HG02588 (cell line): ENCODE data around the gene STIL.
"Not testable (repeated sequence)": the region's sequence is repeated elsewhere in the genome, so short reads cannot be mapped to it uniquely, and the experiment has no call there.

Experiments used
- ATAC-seq: cut with Tn5 transposase; IDR thresholded peaks from one replicate; pipeline ENCODE4 v1.9.1; 2021; ENCODE audit warnings: mild to moderate bottlenecking, moderate library complexity; ENCODE audit not compliant: unreplicated experiment

Gene STIL

DNA sequence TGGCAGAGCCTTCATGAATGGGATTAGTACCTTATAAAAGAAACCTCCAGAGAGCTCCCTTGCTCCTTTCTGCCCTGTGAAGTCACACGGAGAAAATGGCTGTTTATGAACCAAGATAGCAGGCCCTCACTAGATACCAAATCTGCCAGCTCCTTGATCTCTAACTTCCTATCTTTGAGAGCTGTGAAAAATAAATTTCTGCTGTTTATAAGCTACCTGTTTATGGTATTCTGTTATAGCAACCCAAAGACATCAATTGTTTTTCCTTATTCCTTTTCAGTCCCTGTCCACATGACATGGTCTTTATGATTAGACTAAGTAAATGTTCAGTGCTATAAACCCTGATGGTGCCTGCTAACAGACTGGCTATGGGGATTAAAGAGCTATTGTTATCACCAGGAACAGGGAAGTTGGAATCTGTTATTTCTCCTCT is 9.7 kb upstream of the STIL start:
- ATAC-seq = no peak

DNA sequence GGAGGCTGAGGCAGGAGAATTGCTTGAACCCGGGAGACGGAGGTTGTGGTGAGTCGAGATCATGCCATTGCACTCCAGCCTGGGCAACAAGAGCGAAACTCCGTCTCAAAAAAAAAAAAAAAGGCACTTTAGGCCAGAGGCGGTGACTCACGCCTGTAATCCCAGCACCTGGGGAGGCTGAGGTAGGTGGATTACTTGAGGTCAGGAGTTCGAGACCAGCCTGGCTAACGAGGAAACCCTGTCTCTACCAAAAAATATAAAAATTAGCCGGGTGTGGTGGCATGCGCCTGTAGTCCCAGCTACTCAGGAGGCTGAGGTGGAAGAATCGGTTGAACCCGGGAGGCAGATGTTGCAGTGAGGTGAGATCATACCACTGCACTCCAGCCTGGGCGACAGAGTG is 6.0 kb upstream of the STIL start:
- not testable (repeated sequence) for ATAC-seq

DNA sequence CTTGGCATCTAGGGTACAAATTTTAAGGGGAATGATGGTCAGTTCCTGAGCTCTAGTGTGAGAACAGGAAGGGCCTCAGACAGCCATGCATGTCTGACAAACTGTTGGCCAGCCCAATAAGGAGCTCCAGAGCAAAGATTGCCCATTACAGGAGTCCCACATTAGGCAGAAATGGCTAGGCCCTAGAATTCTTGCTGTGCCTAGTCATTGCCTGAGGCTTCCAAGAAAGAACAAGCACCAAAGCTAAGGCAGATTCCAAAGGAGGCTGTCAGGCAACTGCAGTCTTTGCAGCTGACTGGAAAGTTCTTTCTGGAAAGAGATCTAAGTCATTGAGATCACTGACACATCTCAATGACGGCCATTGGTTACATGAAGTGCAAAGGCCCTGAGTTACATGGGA is 3.9 kb upstream of the STIL start:
- ATAC-seq = no peak

DNA sequence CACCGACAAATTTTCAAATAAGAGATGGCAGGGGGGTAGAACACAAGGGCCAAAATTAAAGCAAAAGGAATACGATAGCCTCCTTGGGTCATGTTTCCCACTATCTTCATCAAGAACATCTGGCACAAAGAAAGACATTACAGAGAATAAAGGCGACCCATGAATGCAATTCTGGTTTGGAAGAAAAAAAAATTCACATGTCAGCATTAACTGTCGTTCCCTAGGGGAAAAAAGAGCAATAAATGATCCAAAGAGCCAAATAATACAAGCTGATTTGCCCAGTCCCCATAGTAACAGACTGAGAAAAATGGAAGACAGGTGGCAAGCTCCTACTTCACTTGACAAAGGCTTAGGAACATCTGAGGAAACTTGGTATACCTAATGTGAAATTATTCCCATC is 4.5 kb downstream of the STIL start:
- ATAC-seq = no peak

DNA sequence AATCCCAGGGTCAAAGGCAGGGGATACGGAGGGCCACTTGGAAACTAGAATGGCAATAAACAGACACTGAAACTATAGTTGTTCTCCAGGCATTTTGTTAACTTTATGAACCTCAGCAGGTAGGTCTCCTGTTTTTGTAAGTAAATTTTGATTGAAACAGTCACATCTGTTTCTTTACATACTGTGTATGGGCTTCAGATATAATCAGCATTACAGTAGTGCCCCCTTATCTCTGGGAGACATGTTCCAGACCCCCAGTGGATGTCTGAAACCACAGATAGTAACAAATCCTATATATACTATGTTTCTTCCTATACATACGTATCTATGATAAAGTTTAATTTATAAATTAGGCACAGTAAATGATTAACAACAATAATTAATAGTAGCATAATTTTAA is 11.5 kb downstream of the STIL start:
- ATAC-seq = no peak

DNA sequence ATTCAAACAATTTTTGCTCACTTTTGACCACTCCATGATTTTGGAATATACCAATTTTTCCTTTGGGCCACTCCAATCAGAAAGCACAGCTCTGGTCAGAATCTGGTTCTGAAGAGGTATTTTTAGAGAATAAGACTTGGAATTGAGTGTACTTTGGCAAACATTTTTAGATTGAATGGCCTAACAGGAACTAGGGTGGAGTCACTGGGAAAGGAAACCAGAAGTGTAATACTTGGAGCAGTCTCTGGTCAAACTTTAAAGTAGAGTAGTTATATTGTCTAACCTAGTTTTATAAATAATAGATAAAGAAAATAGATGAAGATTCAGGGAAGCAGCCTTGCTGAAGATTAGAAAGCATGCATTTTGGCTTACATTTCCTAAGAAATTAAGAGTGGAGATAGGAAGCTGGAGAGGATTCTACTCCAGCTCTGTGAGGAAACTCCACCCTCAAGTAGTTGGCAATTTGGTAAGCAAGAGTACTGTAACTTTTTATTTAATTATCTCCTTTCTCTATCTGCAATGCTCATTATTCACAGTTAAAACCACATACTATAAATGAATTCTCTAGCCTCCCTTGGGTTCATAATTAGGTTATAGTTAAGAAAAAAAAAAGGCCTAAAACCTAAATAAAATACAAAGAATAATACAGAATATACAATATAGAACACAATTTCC is 15.8 kb downstream of the STIL start:
- ATAC-seq = no peak

DNA sequence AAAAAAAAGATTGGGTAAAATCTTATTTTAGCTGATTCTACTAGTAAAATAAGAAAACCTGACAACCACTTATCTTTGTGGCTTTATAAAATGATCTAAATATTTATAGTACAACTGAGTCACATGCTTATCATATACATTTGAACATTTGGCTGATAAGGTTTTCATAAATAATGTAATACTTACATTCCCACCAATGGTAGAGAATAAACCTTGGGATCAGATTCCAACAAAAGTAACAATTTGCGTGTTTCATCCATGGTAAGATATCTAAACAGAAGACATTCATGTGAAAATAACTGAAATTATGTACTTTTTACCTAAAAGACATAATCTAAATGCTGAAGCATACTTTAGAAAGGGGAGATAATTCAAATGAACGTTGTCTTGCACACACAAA is 18.4 kb downstream of the STIL start:
- no peak for ATAC-seq

DNA sequence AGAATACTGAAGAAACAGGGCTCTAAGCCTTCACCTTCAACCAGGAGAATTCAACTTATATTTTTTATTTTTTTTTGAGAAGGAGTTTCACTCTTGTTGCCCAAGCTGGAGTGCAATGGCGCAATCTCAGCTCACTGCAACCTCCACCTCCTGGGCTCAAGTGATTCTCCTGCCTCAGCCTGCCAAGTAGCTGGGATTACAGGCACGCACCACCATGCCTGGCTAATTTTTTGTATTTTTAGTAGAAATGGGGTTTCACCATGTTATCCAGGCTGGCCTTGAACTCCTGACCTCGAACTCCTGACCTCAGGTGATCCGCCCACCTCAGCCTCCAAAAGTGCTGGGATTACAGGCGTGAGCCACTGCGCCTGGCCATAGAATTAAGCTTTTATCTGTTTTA is 19.1 kb downstream of the STIL start:
- not testable (repeated sequence) for ATAC-seq

DNA sequence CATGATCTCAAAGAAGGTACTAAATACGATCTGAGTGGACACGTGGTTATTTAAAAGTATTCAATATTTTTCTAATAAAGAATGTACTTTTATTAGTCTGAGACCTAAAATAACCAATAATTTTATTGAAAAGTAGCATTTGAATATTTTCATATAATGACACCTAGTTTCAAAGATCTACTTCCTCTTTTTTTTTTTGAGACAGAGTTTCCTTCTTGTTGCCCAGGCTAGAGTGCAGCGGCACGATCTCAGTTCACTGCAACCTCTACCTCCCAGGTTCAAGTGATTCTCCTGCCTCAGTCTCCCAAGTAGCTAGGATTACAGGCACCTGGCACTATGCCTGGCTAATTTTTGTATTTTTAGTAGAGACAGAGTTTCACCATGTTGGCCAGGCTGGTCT is 25.8 kb downstream of the STIL start:
- not testable (repeated sequence) for ATAC-seq

DNA sequence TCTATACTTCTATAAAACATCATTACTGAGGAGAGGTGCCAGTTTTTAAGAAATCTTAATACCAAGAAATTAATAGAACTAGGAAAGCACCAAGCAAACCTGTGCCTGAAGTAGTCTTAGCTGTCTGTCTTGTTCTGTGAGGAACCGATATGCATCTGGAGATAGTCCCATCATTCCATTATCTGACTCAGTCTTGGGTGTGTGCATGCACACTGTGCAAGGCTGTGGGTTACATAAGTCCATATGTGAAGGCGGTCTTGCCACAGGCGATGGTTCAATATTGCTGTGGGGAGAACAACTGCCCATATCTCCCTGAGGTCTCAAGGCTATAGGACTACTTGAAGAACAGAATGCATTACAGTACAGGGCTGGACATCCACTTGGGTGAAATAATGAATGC is 33.8 kb downstream of the STIL start:
- ATAC-seq = no peak

DNA sequence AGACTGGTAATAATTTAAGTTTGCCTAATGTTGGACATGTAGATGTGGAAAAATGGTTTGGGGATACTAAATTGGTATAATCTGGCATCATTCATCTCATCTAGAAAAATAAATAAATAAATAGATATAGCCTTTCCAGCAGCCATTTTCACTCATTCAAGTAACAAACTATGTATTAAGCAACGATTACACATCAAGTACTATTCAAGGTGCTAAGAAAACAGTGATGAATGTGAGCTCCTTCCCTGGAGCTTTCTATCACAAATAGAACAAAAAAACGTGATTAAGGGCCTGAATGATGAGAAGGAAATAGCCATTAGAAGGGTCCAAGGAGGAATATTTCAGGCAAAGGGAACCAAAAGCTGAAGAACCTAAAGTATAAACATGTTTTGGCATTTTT is 37.1 kb downstream of the STIL start:
- ATAC-seq = no peak

DNA sequence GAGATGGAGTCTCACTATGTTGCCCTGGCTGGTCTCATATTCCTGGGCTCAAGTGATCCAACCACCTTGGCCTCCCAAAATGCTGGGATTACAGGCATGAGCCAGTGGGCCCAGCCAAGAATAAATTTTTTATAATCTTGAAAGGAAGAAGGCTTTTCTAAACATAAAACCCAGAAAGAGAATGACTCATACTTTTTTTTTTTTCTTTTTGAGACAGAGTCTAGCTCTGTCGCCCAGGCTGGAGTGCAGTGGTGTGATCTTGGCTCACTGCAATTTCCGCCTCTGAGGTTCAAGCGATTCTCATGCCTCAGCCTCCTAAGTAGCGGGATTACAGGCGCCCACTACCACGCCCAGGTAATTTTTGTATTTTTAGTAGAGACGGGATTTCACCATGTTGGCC is 38.1 kb downstream of the STIL start:
- ATAC-seq = not testable (repeated sequence)

DNA sequence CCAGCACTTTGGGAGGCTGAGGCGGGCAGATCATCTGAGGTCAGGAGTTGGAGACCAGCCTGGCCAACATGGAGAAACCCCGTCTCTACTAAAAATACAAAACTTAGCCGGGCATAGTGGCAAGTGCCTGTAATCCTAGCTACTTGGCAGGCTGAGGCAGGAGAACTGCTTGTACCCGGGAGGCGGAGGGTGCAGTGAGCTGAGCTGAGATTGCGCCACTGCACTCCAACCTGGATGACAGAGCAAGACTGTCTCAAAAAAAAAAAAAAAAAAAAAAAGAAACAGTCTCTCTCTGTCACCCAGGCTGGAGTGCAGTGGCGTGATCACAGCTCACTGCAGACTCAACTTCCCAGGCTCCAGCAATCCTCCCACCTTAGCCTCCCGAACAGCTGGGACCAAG is 48.4 kb downstream of the STIL start:
- ATAC-seq = not testable (repeated sequence)

DNA sequence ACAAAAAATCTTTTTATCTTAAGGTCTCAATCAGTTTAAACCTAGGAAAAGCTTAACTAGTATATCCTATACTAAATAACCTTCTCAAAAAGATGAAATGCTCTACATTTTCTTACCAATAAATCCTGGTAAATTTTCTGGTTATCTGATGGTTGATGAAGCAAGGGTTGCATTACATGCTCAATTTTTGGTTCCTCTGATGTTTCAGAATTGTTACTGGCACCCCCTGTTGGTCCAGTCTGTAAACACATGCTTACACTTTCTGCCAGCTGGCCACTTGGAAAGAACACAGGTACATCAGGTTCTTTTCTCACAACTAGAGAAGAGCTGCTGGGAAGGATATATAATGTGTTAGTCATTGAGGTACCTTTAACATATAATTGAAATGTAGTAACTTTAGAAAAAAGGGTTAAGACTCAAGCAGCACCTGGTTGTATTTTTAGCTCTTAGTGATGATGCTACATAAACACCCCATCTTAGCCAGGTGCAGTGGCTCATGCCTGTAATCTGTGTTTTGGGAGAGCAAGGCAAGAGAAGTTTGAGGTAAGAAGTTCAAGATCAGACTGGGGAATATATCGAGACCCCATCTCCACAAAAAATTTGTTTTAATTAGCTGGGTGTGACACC is 51.0 kb downstream of the STIL start:
- ATAC-seq = no peak

DNA sequence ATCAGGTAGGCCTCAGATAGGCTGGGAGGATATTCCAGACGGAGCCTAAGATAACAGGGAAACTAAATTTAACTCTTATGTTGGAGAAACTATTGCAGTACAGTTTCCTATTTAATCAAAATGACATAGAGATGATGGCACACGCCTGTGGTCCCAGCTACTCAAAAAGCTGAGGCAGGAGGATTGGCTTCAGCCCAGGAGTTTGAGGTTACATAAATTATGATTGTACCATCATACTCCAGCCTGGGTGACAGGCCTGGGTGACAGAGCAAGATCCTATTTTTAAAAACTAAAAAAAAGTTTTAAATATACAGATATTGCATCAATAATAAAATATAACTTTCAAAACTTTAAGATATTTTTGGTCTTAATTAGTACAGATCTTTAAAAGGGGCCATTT is 56.7 kb downstream of the STIL start:
- no peak for ATAC-seq

DNA sequence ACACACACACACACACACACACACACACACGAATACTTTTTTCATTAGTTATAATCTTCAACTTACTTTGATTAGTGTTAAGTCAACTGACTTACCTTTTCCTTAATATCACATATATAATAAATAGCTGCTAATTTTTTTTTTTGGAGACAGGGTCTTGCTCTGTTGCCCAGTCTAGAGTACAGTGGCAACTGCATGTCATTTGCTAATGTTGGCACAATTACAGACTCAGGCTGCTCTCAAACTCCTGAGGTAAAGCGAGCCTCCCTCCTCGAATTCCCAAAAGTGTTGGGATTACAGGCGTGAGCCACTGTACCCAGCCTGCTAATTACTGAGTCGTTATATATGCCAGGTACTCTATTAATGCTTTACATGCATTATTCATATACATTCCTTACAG is 61.2 kb downstream of the STIL start:
- no peak for ATAC-seq

DNA sequence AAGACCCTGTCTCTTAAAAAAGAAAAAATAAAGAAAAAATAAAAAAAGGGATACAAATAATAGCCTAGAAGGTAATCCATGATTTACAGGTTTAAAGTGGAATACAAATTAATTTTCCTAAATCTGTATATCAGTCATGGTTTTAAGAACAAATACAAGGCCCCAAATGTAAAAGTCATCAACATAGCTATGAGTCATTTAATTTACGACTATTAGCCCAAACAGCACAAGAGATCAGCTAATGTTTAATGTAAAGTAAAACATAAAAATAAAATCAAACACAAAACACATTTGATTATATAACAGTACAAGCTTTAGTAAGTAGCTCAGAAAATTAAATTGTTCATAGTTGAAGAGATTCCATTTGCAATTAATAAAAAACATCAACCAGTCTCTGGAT is 61.6 kb downstream of the STIL start:
- ATAC-seq = no peak

DNA sequence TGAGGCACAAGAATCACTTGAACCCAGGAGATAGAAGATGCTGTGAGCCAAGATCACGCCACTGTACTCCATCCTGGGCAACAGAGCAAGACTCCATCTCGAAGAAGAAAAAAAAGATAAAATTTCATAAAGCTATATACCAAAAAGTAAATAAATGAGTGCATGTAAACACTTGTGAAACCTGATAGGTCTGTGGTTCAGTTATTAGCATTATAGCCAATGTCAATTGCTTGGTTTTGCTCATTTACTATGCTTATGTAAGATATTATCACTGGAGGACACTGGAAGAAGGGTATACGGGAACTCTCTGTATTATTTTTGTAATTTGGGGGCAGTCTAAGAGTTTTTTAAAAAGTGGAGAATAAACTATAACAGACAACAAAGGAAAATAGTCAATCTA is 64.2 kb downstream of the STIL start:
- no peak for ATAC-seq

DNA sequence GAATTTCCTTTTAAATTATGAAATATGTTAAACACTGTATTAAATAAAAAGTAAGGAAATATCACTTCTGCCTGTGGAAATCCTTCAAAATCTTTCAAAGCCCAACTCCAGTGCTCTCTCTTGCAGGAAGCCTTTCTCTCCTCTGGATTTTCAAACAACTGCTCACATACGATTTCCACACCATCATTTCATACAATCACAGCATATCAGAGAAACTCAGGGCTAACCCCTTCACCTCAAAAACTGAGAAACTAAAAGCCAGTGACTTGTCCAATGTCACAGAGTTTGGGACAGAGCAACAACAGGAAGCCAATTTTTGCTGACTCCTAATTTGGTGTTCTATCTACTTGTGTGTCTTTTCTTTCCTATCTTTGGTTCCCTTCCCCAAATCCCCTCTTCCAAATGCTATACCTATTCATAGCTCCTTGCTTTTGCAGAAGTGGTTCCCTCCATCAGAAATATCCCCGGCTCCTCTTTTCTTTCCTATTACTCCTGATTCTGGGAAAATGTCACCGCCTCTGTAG is 69.5 kb downstream of the STIL start:
- no peak for ATAC-seq

DNA sequence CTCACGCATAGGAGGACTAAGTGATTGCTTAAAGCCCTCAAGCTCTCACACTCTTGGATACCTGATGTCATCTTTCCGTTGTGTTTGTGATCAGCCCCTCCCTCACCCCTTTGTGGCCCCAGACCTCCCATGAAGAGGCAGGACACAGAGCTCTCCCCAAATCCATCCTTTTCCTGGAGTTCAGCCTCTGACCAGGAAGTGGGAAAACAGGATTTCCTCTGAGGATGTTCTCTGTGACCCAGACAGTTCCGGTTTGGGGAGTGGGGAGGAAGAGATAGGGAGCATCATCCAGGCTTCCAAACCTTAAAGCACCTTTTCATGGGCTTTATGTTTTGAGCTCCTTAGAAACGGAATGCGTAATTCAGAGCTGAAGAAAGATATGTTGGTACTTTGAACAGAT is 70.0 kb downstream of the STIL start:
- no peak for ATAC-seq

DNA sequence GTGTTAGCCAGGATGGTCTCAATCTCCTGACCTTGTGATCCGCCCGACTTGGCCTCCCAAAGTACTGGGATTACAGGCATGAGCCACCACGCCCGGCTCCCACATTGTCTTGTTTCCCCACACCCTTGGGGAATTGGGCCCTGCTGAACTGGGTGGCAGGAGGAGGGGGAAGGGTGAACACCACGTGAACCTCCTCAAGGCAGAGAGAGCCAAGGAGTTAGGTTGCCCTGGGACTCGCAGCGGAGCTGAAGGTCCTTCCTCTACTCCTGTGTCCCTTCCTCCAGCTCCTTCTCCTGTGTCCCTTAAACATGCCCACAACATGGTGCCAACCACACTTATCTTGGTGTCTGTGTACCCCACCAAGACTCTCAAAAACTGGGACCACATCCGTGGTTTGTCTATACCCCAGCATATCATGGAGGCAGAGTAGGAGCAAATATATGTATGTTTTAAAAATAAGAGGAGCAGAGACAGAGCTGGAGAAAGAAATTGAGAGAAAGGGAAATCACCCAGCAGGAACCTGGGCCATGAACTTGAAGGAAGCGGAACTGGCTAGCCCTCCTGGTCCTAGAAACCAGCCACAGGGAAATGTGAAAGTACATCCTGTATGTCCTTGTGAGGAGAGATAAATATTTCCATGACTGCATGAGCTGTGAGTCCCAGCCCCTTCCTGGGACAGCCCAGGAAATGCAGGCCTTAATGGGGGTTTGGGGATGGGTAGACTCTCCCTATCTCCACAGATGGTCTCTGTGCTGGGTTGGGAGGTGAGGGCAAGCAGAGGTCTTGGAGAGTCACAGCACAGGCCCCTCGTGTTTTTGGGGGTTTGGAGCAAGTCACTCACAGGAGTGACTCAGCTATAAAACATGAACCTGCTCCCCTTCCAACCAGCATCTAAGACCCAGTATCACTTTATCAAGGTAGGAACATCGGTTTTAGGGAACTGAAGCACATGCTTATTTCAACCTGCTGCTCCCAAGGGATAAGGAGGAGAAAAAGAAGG is 72.5 kb downstream of the STIL start:
- no peak for ATAC-seq
